ENCODE data around the gene TMEM190.

The TMEM190 gene

GRCh38 chr19:55385724-55386492 lies 9.3 kb downstream of the TMEM190 start, which contains the start of gene RPL28:
TSS of gene RPL28 (plus strand) at chr19:55385932. CDS start at chr19:55386358, 426 bp downstream.
- TF ChIP-seq CTCF (IDR thresholded peaks at IDR 0.05; ENCODE audit: low read depth, low read length) (no peak), POLR2A (IDR thresholded peaks at IDR 0.05; ENCODE audit: extremely low read depth, insufficient read length) (peak; percentile 97), MAX (IDR thresholded peaks at IDR 0.05; ENCODE audit: low read depth, low read length) (peak; percentile 38; the same call in 1 of the 2 replicates), MYC (IDR thresholded peaks at IDR 0.05; ENCODE audit: low read depth, low read length) (peak; percentile 68; the same call in 1 of the 2 replicates)
- peak; percentile 95 for DNase-seq (ENCODE audit: low read depth)
- peak within 1 kb of the TSS; percentile 95 for H3K4me3 ChIP-seq (ENCODE audit: low read depth, low read length)

GRCh38 chr19:55386493-55386971 lies 9.9 kb downstream of the TMEM190 start:
- peak overlapping the region; percentile 95 for H3K4me3 ChIP-seq (ENCODE audit: low read depth, low read length)
- DNase-seq (ENCODE audit: low read depth): no peak
- TF ChIP-seq POLR2A (IDR thresholded peaks at IDR 0.05; ENCODE audit: extremely low read depth, insufficient read length) (no peak), MYC (IDR thresholded peaks at IDR 0.05; ENCODE audit: low read depth, low read length) (no peak), MAX (IDR thresholded peaks at IDR 0.05; ENCODE audit: low read depth, low read length) (no peak), CTCF (IDR thresholded peaks at IDR 0.05; ENCODE audit: low read depth, low read length) (no peak)

- peak overlapping the region; percentile 95 for H3K4me3 ChIP-seq (ENCODE audit: low read depth, low read length)
- DNase-seq (ENCODE audit: low read depth): no peak
- TF ChIP-seq MAX (IDR thresholded peaks at IDR 0.05; ENCODE audit: low read depth, low read length) (no peak), POLR2A (IDR thresholded peaks at IDR 0.05; ENCODE audit: extremely low read depth, insufficient read length) (no peak), CTCF (IDR thresholded peaks at IDR 0.05; ENCODE audit: low read depth, low read length) (no peak), MYC (IDR thresholded peaks at IDR 0.05; ENCODE audit: low read depth, low read length) (no peak)
These were observed 11.3 kb downstream of the TMEM190 start for GRCh38 chr19:55387736-55388497.

- DNase-seq (ENCODE audit: low read depth): no peak
- no peak overlapping the region for H3K4me3 ChIP-seq (ENCODE audit: low read depth, low read length)
- TF ChIP-seq MYC (IDR thresholded peaks at IDR 0.05; ENCODE audit: low read depth, low read length) (no peak), MAX (IDR thresholded peaks at IDR 0.05; ENCODE audit: low read depth, low read length) (no peak), POLR2A (IDR thresholded peaks at IDR 0.05; ENCODE audit: extremely low read depth, insufficient read length) (no peak), CTCF (IDR thresholded peaks at IDR 0.05; ENCODE audit: low read depth, low read length) (no peak)
These were observed 13.0 kb downstream of the TMEM190 start for GRCh38 chr19:55389386-55390317.

GRCh38 chr19:55390461-55390880 lies 13.8 kb downstream of the TMEM190 start:
- TF ChIP-seq POLR2A (IDR thresholded peaks at IDR 0.05; ENCODE audit: extremely low read depth, insufficient read length) (no peak), MYC (IDR thresholded peaks at IDR 0.05; ENCODE audit: low read depth, low read length) (no peak), CTCF (IDR thresholded peaks at IDR 0.05; ENCODE audit: low read depth, low read length) (no peak), MAX (IDR thresholded peaks at IDR 0.05; ENCODE audit: low read depth, low read length) (no peak)
- DNase-seq (ENCODE audit: low read depth): no peak
- no peak overlapping the region for H3K4me3 ChIP-seq (ENCODE audit: low read depth, low read length)
